ENCODE results near the gene FN1.

The FN1 gene

GRCh38 chr2:215356334-215356947 lies 79.4 kb downstream of the FN1 start:
- Mint-ChIP-seq H3K27me3 (no peaks in the 10 kb centered on the region), H3K9me3 (no peaks in the 10 kb centered on the region), H3K36me3 (ENCODE audit: low read depth) (peaks cover 62% of the 10 kb centered on the region), H3K4me3 (no peak overlapping the region), H3K27ac (no peak overlapping the region), H3K4me1 (ENCODE audit: low read depth) (no peaks in the 10 kb centered on the region)

- H3K36me3 Mint-ChIP-seq (ENCODE audit: low read depth) = peaks cover 66% of the 10 kb centered on the region
- H3K27me3 Mint-ChIP-seq = no peaks in the 10 kb centered on the region
- H3K27ac Mint-ChIP-seq = no peak overlapping the region
- no peak overlapping the region for H3K4me3 Mint-ChIP-seq
- no peaks in the 10 kb centered on the region for H3K4me1 Mint-ChIP-seq (ENCODE audit: low read depth)
- no peaks in the 10 kb centered on the region for H3K9me3 Mint-ChIP-seq
Measured at GRCh38 chr2:215355801-215356200, 80.1 kb downstream of the FN1 start.

GRCh38 chr2:215354771-215355695 lies 80.8 kb downstream of the FN1 start:
- Mint-ChIP-seq H3K9me3 (no peaks in the 10 kb centered on the region), H3K4me1 (ENCODE audit: low read depth) (no peaks in the 10 kb centered on the region), H3K27me3 (no peaks in the 10 kb centered on the region), H3K27ac (no peak overlapping the region), H3K36me3 (ENCODE audit: low read depth) (peaks cover 66% of the 10 kb centered on the region), H3K4me3 (no peak overlapping the region)

- Mint-ChIP-seq H3K36me3 (ENCODE audit: low read depth) (peaks cover 71% of the 10 kb centered on the region), H3K27me3 (no peaks in the 10 kb centered on the region), H3K9me3 (no peaks in the 10 kb centered on the region), H3K4me1 (ENCODE audit: low read depth) (no peaks in the 10 kb centered on the region), H3K27ac (no peak overlapping the region), H3K4me3 (no peak overlapping the region)
Measured at GRCh38 chr2:215352602-215353001, 83.3 kb downstream of the FN1 start.

DNA sequence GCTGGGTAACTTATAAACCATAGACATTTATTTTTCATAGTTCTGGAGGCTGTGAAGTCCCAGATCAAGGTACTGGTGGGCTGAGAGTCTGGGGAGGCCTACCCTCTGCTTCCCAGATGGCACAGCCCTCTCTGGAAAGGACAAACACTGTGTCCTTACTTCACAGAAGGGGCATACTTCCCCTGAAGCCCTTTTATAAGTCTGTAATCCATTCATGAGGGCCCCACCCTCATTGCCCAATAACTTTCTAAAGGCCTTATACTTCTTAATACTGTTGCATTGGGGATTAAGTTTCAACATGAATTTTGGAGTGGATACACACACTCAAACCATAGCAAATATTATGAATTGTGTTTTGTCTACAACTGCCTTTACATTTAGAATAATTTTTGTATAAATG lies 88.0 kb downstream of the FN1 start:
- H3K27me3 Mint-ChIP-seq = no peaks in the 10 kb centered on the region
- H3K4me1 Mint-ChIP-seq (ENCODE audit: low read depth) = no peaks in the 10 kb centered on the region
- no peak overlapping the region for H3K4me3 Mint-ChIP-seq
- no peak overlapping the region for H3K27ac Mint-ChIP-seq
- no peaks in the 10 kb centered on the region for H3K9me3 Mint-ChIP-seq
- H3K36me3 Mint-ChIP-seq (ENCODE audit: low read depth) = peaks cover 86% of the 10 kb centered on the region

GRCh38 chr2:215338883-215339679 lies 96.8 kb downstream of the FN1 start:
- no peaks in the 10 kb centered on the region for H3K4me1 Mint-ChIP-seq (ENCODE audit: low read depth)
- no peaks in the 10 kb centered on the region for H3K27me3 Mint-ChIP-seq
- H3K27ac Mint-ChIP-seq = no peak overlapping the region
- peaks cover 92% of the 10 kb centered on the region for H3K36me3 Mint-ChIP-seq (ENCODE audit: low read depth)
- H3K4me3 Mint-ChIP-seq = no peak overlapping the region
- H3K9me3 Mint-ChIP-seq = no peaks in the 10 kb centered on the region

DNA sequence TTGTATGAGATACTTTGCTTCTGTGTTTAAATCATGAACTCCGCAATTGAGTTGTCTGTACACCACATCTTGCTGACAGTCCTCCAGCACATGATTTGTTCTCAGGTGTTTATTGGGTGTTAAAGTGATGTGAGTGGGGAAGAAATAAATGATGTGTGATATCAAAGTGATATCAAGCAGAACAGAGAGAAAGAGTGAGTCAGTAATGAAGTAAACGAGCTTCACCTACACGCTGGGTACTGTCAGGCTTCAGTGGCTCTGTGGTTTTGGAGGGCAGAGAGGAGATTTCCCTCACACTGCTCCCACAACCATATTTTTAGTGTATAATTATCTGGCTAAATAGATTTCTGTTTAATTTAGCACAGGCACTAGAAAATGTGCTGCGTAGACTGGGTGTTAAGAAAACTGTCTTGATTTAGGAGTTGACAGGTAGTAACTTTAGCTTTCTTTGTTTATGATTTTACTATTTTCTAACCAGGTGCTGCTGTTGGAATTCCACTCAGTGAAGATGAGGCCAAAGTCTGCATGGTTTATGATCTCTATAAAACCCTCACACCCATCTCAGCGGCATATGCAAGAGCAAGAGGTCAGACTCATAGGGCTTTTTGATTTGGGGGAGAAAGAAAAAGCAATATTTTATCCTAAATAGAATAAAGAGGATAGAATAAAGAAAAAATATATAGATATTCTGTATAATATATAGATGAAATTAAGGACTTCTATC lies 102.8 kb downstream of the FN1 start:
- Mint-ChIP-seq H3K4me1 (ENCODE audit: low read depth) (peaks cover 25% of the 10 kb centered on the region), H3K9me3 (no peaks in the 10 kb centered on the region), H3K27me3 (no peaks in the 10 kb centered on the region), H3K4me3 (no peak overlapping the region), H3K27ac (no peak overlapping the region), H3K36me3 (ENCODE audit: low read depth) (peaks cover 84% of the 10 kb centered on the region)

DNA sequence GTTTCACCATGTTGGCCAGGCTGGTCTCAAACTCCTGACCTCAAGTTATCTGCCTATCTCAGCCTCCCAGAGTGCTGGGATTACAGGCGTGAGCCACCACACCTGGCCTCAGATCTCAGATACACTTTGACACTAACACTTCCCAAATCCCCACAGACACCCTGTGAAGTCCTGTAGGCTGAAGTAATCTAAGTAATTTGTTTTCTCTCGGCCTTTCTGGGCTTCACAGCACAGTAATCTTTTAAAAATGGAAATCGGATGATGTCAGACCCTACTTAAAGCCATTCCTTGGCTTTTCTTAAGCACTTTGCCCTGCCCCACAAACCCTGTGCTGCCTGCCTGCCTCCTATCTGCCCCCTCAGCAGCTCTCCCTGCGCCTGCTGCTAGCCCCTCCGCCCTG lies 107.8 kb downstream of the FN1 start:
- no peak overlapping the region for H3K27ac Mint-ChIP-seq
- peaks cover 95% of the 10 kb centered on the region for H3K36me3 Mint-ChIP-seq (ENCODE audit: low read depth)

DNA sequence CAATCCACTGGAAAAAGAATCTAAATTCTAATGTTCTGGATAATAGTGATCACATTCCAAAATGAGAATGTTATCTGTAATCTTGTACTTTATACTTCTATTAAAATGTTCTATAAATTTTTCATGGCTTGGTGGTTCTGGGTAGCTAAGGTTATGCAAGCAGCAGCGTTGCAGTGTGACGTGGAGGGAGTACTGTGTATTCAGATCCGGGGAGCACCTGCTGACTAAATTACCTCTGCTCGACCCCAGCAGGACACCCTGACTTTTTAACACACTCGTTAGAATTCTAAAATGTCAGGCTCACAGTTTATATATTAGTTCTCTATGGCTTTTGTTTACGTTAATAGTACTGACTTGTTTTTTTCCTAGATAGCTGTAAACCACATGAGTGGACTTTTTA lies 111.1 kb downstream of the FN1 start:
- no peak overlapping the region for H3K27ac Mint-ChIP-seq
- no peak overlapping the region for H3K4me3 Mint-ChIP-seq
- peaks cover 88% of the 10 kb centered on the region for H3K36me3 Mint-ChIP-seq (ENCODE audit: low read depth)
- H3K4me1 Mint-ChIP-seq (ENCODE audit: low read depth) = peaks cover 28% of the 10 kb centered on the region
- no peaks in the 10 kb centered on the region for H3K9me3 Mint-ChIP-seq
- no peaks in the 10 kb centered on the region for H3K27me3 Mint-ChIP-seq

More for the DNA sequence above, 107.8 kb downstream of the FN1 start:
- Mint-ChIP-seq H3K9me3 (no peaks in the 10 kb centered on the region), H3K27me3 (no peaks in the 10 kb centered on the region), H3K4me1 (ENCODE audit: low read depth) (peaks cover 35% of the 10 kb centered on the region), H3K4me3 (no peak overlapping the region)

GRCh38 chr2:215320679-215321078 lies 115.2 kb downstream of the FN1 start:
- Mint-ChIP-seq H3K27me3 (no peaks in the 10 kb centered on the region), H3K9me3 (no peaks in the 10 kb centered on the region), H3K4me3 (no peak overlapping the region), H3K27ac (no peak overlapping the region), H3K36me3 (ENCODE audit: low read depth) (peaks cover 84% of the 10 kb centered on the region), H3K4me1 (ENCODE audit: low read depth) (peaks cover 37% of the 10 kb centered on the region)

- Mint-ChIP-seq H3K27ac (no peak overlapping the region), H3K4me3 (no peak overlapping the region), H3K36me3 (ENCODE audit: low read depth) (peaks cover 86% of the 10 kb centered on the region), H3K27me3 (no peaks in the 10 kb centered on the region), H3K4me1 (ENCODE audit: low read depth) (peaks cover 39% of the 10 kb centered on the region), H3K9me3 (no peaks in the 10 kb centered on the region)
Measured at GRCh38 chr2:215320102-215320501, 115.8 kb downstream of the FN1 start.

- Mint-ChIP-seq H3K4me1 (ENCODE audit: low read depth) (peaks cover 45% of the 10 kb centered on the region), H3K27ac (no peak overlapping the region), H3K36me3 (ENCODE audit: low read depth) (peaks cover 86% of the 10 kb centered on the region), H3K9me3 (no peaks in the 10 kb centered on the region), H3K4me3 (no peak overlapping the region), H3K27me3 (no peaks in the 10 kb centered on the region)
Measured at GRCh38 chr2:215319500-215319899, 116.4 kb downstream of the FN1 start.

- Mint-ChIP-seq H3K27ac (peak overlapping the region; percentile 52), H3K36me3 (ENCODE audit: low read depth) (peaks cover 84% of the 10 kb centered on the region), H3K4me1 (ENCODE audit: low read depth) (peaks cover 48% of the 10 kb centered on the region)
Measured at GRCh38 chr2:215316336-215316735, 119.5 kb downstream of the FN1 start.

GRCh38 chr2:215315301-215315700 lies 120.6 kb downstream of the FN1 start:
- H3K4me1 Mint-ChIP-seq (ENCODE audit: low read depth) = peaks cover 42% of the 10 kb centered on the region
- H3K27me3 Mint-ChIP-seq = no peaks in the 10 kb centered on the region
- H3K27ac Mint-ChIP-seq = no peak overlapping the region
- no peaks in the 10 kb centered on the region for H3K9me3 Mint-ChIP-seq
- peaks cover 74% of the 10 kb centered on the region for H3K36me3 Mint-ChIP-seq (ENCODE audit: low read depth)
- H3K4me3 Mint-ChIP-seq = peak overlapping the region; percentile 46

More at GRCh38 chr2:215316336-215316735, 119.5 kb downstream of the FN1 start:
- no peaks in the 10 kb centered on the region for H3K9me3 Mint-ChIP-seq
- H3K27me3 Mint-ChIP-seq = no peaks in the 10 kb centered on the region
- H3K4me3 Mint-ChIP-seq = peak overlapping the region; percentile 52
